HEK293 (cell line): Measurements from ENCODE around the gene LONRF2.

ENCODE experiments used
- TF ChIP-seq, protein P1 (sequence below): fragments of 450-650 bp; formaldehyde crosslinking; IDR thresholded peaks from 2 replicates; pipeline ENCODE4 v1.5.1; 2016; ENCODE audit warnings: missing biosample characterization, missing genetic modification characterization
- TF ChIP-seq, protein P2 (sequence below): fragments of 450-650 bp; formaldehyde crosslinking; IDR thresholded peaks from 2 replicates; pipeline ENCODE4 v1.5.1; 2016; ENCODE audit warnings: missing biosample characterization, missing genetic modification characterization

DNA sequence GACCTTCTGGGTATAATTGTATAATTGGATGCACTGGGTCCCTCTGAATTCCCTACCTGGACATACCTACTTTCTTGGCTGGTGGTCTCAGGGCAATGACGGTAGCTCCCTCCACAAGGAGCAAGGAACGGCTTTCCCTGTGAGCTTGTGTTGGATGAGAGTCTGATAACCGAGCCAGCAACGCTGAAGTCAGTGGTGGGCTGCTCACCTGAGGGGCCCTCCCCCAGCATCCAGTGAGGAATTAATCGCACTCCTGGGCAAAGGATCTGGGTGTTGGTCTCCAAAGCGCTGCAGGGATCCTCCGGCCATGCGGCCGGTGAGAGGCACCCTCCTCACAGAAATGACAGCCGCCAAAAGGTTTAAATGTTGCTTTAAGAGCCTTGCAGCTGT is 47.1 kb downstream of the LONRF2 start:
- TF ChIP-seq, protein P1, sequence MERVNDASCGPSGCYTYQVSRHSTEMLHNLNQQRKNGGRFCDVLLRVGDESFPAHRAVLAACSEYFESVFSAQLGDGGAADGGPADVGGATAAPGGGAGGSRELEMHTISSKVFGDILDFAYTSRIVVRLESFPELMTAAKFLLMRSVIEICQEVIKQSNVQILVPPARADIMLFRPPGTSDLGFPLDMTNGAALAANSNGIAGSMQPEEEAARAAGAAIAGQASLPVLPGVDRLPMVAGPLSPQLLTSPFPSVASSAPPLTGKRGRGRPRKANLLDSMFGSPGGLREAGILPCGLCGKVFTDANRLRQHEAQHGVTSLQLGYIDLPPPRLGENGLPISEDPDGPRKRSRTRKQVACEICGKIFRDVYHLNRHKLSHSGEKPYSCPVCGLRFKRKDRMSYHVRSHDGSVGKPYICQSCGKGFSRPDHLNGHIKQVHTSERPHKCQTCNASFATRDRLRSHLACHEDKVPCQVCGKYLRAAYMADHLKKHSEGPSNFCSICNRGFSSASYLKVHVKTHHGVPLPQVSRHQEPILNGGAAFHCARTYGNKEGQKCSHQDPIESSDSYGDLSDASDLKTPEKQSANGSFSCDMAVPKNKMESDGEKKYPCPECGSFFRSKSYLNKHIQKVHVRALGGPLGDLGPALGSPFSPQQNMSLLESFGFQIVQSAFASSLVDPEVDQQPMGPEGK (tag by site-specific recombination) = no peak
- TF ChIP-seq, protein P2, sequence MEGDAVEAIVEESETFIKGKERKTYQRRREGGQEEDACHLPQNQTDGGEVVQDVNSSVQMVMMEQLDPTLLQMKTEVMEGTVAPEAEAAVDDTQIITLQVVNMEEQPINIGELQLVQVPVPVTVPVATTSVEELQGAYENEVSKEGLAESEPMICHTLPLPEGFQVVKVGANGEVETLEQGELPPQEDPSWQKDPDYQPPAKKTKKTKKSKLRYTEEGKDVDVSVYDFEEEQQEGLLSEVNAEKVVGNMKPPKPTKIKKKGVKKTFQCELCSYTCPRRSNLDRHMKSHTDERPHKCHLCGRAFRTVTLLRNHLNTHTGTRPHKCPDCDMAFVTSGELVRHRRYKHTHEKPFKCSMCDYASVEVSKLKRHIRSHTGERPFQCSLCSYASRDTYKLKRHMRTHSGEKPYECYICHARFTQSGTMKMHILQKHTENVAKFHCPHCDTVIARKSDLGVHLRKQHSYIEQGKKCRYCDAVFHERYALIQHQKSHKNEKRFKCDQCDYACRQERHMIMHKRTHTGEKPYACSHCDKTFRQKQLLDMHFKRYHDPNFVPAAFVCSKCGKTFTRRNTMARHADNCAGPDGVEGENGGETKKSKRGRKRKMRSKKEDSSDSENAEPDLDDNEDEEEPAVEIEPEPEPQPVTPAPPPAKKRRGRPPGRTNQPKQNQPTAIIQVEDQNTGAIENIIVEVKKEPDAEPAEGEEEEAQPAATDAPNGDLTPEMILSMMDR (tag by site-specific recombination) = no peak
